Liver (tissue), 9 donors: ENCODE measurements around the gene OTOG. TPM values are rescaled to one million over a fixed set of nuclear protein-coding genes. Genes with fewer than 3 reads are reported as not detected.

Experiments
- DNase-seq: peaks from one replicate; pipeline ENCODE4 v3.0.0-alpha.2; 2017; ENCODE audit warnings: low spot score
- H3K27ac ChIP-seq, 2 donors: one replicate each; pipeline ENCODE4 v1.7.0; 2013; ENCODE audit warnings: inconsistent platforms in 2 of 2, low read length in 2 of 2, control low read depth in 1 of 2, low read depth in 1 of 2, mild to moderate bottlenecking in 1 of 2
- H3K27me3 ChIP-seq, 4 donors: one replicate each; pipeline versions ENCODE4 v1.6.1 to v1.7.0; 2013; ENCODE audit warnings: low read length in 3 of 4, inconsistent platforms in 1 of 4, mild to moderate bottlenecking in 1 of 4, moderate library complexity in 1 of 4; ENCODE audit not compliant: control insufficient read depth in 4 of 4, insufficient read depth in 4 of 4
- H3K36me3 ChIP-seq, 4 donors: one replicate each; pipeline versions ENCODE4 v1.6.1 to v1.7.0; 2013; ENCODE audit warnings: low read length in 3 of 4, mild to moderate bottlenecking in 3 of 4, low read depth in 1 of 4, moderate library complexity in 1 of 4; ENCODE audit not compliant: control insufficient read depth in 4 of 4, insufficient read depth in 3 of 4
- H3K4me1 ChIP-seq, 4 donors: one replicate each; pipeline versions ENCODE4 v1.6.1 to v1.7.0; 2013; ENCODE audit warnings: low read length in 3 of 4, mild to moderate bottlenecking in 3 of 4, moderate library complexity in 1 of 4; ENCODE audit not compliant: control insufficient read depth in 4 of 4, insufficient read depth in 4 of 4
- H3K4me3 ChIP-seq, 3 donors: one replicate each; pipeline versions ENCODE4 v1.6.1 to v1.7.0; 2013; ENCODE audit warnings: low read length in 3 of 3, control low read depth in 1 of 3, low read depth in 1 of 3, mild to moderate bottlenecking in 1 of 3
- H3K9ac ChIP-seq, 2 donors: one replicate each; pipeline ENCODE4 v1.7.0; 2013; ENCODE audit warnings: low read length in 2 of 2, mild to moderate bottlenecking in 2 of 2, moderate library complexity in 2 of 2, control low read depth in 1 of 2, low read depth in 1 of 2
- H3K9me3 ChIP-seq, 4 donors: one replicate each; pipeline versions ENCODE4 v1.6.1 to v1.7.0; 2013; ENCODE audit warnings: low read length in 3 of 4; ENCODE audit not compliant: control insufficient read depth in 4 of 4
- EGR1 ChIP-seq, 2 donors: IDR thresholded peaks; 2 replicates each; pipeline ENCODE4 v1.6.1; 2016 to 2018; ENCODE audit warnings: antibody characterized with exemption in 2 of 2, low read depth in 2 of 2
- FOXA1 ChIP-seq: IDR thresholded peaks from 2 replicates; pipeline ENCODE4 v1.6.1; 2016; ENCODE audit warnings: antibody characterized with exemption
- GABPA ChIP-seq, 2 donors: IDR thresholded peaks in 1 of 2; conservative IDR thresholded peaks in 1 of 2; 2 replicates each; pipeline ENCODE4 v1.6.1; 2016; ENCODE audit warnings: antibody characterized with exemption in 2 of 2, mild to moderate bottlenecking in 1 of 2, moderate library complexity in 1 of 2
- HNF4A ChIP-seq, 2 donors: conservative IDR thresholded peaks; 2 replicates each; pipeline ENCODE4 v1.6.1; 2016; ENCODE audit warnings: antibody characterized with exemption in 2 of 2, mild to moderate bottlenecking in 2 of 2
- HNF4G ChIP-seq: IDR thresholded peaks from 2 replicates; pipeline ENCODE4 v1.6.1; 2016; ENCODE audit warnings: antibody characterized with exemption
- JUND ChIP-seq, 2 donors: IDR thresholded peaks; 2 replicates each; pipeline ENCODE4 v1.6.1; 2016; ENCODE audit warnings: antibody characterized with exemption in 2 of 2
- NR2F2 ChIP-seq: IDR thresholded peaks from 2 replicates; pipeline ENCODE4 v1.6.1; 2016; ENCODE audit warnings: antibody characterized with exemption
- RAD21 ChIP-seq, 2 donors: IDR thresholded peaks; 2 replicates each; pipeline ENCODE4 v1.6.1; 2016; ENCODE audit warnings: antibody characterized with exemption in 2 of 2, mild to moderate bottlenecking in 2 of 2
- RXRA ChIP-seq, 2 donors: IDR thresholded peaks; 2 replicates each; pipeline ENCODE4 v1.6.1; 2017 to 2018; ENCODE audit warnings: antibody characterized with exemption in 2 of 2, mild to moderate bottlenecking in 1 of 2
- SP1 ChIP-seq: IDR thresholded peaks from 2 replicates; pipeline ENCODE4 v1.6.1; 2018; ENCODE audit warnings: antibody characterized with exemption, mild to moderate bottlenecking
- TAF1 ChIP-seq: conservative IDR thresholded peaks from 2 replicates; pipeline ENCODE4 v1.6.1; 2016; ENCODE audit warnings: antibody characterized with exemption, mild to moderate bottlenecking
- YY1 ChIP-seq: IDR thresholded peaks from 2 replicates; pipeline ENCODE4 v1.6.1; 2016; ENCODE audit warnings: antibody characterized with exemption, mild to moderate bottlenecking
- ZBTB33 ChIP-seq: IDR thresholded peaks from 2 replicates; pipeline ENCODE4 v1.6.1; 2016; ENCODE audit warnings: antibody characterized with exemption
- WGBS: extraction: QIAGEN DNeasy Blood & Tissue Kit; methylation state at CpG from one replicate; pipeline ENCODE4 v1.1.7; 2013; 5-methylcytosine and 5-hydroxymethylcytosine counted together
- polyA plus RNA-seq, 2 donors: library from polyadenylated mRNA; stranded (reverse) in 1 of 2; unstranded in 1 of 2; fragments of 200-250 nt in 1 of 2; fragments of >200 nt in 1 of 2; fragmentation: Nextera tagmentation in 1 of 2; extraction: Ambion mirVana in 1 of 2; gene quantifications; one replicate each; pipeline versions ENCODE4 v1.2.1 to v1.2.3, GENCODE V29; 2013 to 2015
- total RNA-seq, 2 donors: library from RNA; depleted of rRNA; stranded (reverse); fragments of >200 nt; gene quantifications; one replicate each; pipeline ENCODE4 v1.2.3, GENCODE V29; 2014
- TF ChIP-seq, protein P1 (sequence below): IDR thresholded peaks from 2 replicates; pipeline ENCODE4 v1.6.1; 2016; ENCODE audit warnings: antibody characterized with exemption
- TF ChIP-seq, protein P2 (sequence below): IDR thresholded peaks from 2 replicates; pipeline ENCODE4 v1.6.1; 2016; ENCODE audit warnings: antibody characterized with exemption
- TF ChIP-seq, protein P3 (sequence below): fragments of 150-350 bp; IDR thresholded peaks from 2 replicates; pipeline ENCODE4 v1.5.1; 2017; ENCODE audit warnings: improper control_type of control experiment, low read depth, low read length; ENCODE audit not compliant: missing input control
- TF ChIP-seq, protein P4 (sequence below): IDR thresholded peaks from 2 replicates; pipeline ENCODE4 v1.6.1; 2016; ENCODE audit warnings: antibody characterized with exemption, mild to moderate bottlenecking
- donor health status: healthy.
- donor health status: healthy.
- donor health status: healthy.
- donor health status: healthy.
- donor health status: healthy.

Gene OTOG
- total and polyA plus RNA-seq, 4 donors = not detected

GRCh38 chr11:17546240-17546639, 819 bp upstream of the OTOG start:
- H3K36me3 ChIP-seq = no peaks in the 10 kb centered on the region
- WGBS = 74% methylated on average over 2 of the region's 2 CpGs
- no peaks in the 10 kb centered on the region for H3K27me3 ChIP-seq
- TF ChIP-seq SP1 (no peak), EGR1 (IDR thresholded peaks at IDR 0.05; ENCODE audit: low read depth in 2 of 2) (no peak), ZBTB33 (no peak), RAD21 (IDR thresholded peaks at IDR 0.05) (no peak), HNF4A (conservative IDR thresholded peaks at IDR 0.05) (no peak)
- TF ChIP-seq, protein P1, sequence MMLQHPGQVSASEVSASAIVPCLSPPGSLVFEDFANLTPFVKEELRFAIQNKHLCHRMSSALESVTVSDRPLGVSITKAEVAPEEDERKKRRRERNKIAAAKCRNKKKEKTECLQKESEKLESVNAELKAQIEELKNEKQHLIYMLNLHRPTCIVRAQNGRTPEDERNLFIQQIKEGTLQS = no peak
- TF ChIP-seq, protein P2, sequence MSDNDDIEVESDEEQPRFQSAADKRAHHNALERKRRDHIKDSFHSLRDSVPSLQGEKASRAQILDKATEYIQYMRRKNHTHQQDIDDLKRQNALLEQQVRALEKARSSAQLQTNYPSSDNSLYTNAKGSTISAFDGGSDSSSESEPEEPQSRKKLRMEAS = no peak
- TF ChIP-seq, protein P3, sequence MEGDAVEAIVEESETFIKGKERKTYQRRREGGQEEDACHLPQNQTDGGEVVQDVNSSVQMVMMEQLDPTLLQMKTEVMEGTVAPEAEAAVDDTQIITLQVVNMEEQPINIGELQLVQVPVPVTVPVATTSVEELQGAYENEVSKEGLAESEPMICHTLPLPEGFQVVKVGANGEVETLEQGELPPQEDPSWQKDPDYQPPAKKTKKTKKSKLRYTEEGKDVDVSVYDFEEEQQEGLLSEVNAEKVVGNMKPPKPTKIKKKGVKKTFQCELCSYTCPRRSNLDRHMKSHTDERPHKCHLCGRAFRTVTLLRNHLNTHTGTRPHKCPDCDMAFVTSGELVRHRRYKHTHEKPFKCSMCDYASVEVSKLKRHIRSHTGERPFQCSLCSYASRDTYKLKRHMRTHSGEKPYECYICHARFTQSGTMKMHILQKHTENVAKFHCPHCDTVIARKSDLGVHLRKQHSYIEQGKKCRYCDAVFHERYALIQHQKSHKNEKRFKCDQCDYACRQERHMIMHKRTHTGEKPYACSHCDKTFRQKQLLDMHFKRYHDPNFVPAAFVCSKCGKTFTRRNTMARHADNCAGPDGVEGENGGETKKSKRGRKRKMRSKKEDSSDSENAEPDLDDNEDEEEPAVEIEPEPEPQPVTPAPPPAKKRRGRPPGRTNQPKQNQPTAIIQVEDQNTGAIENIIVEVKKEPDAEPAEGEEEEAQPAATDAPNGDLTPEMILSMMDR = no peak
- TF ChIP-seq, protein P4, sequence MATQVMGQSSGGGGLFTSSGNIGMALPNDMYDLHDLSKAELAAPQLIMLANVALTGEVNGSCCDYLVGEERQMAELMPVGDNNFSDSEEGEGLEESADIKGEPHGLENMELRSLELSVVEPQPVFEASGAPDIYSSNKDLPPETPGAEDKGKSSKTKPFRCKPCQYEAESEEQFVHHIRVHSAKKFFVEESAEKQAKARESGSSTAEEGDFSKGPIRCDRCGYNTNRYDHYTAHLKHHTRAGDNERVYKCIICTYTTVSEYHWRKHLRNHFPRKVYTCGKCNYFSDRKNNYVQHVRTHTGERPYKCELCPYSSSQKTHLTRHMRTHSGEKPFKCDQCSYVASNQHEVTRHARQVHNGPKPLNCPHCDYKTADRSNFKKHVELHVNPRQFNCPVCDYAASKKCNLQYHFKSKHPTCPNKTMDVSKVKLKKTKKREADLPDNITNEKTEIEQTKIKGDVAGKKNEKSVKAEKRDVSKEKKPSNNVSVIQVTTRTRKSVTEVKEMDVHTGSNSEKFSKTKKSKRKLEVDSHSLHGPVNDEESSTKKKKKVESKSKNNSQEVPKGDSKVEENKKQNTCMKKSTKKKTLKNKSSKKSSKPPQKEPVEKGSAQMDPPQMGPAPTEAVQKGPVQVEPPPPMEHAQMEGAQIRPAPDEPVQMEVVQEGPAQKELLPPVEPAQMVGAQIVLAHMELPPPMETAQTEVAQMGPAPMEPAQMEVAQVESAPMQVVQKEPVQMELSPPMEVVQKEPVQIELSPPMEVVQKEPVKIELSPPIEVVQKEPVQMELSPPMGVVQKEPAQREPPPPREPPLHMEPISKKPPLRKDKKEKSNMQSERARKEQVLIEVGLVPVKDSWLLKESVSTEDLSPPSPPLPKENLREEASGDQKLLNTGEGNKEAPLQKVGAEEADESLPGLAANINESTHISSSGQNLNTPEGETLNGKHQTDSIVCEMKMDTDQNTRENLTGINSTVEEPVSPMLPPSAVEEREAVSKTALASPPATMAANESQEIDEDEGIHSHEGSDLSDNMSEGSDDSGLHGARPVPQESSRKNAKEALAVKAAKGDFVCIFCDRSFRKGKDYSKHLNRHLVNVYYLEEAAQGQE = no peak
- no peak overlapping the region for H3K27ac ChIP-seq
- no peaks in the 10 kb centered on the region for H3K4me1 ChIP-seq
- no peak overlapping the region for H3K4me3 ChIP-seq
- no peaks in the 10 kb centered on the region for H3K9me3 ChIP-seq
- H3K9ac ChIP-seq = no peak overlapping the region
- no peak for DNase-seq

DNA sequence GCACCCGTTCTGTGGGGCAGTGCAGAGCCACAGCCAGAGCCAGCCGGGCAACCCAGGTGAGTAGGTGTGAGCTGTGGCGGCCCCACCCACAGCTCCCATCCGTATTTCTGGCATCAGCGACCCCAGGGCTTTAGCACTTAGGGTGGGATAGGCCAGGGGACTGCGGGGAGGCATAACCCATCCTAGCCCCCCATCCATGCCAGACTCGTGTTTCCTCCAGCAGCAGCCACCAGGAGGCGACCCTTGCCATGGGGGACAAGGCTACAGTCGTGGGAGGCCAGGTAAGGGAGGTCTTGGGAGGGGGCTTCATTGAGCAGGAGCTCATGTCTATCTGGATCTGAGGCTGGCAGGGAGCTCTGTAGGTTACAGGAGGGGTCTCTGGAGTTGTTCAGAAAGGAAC, 873 bp downstream of the OTOG start:
- no peaks in the 10 kb centered on the region for H3K36me3 ChIP-seq
- H3K27me3 ChIP-seq = no peaks in the 10 kb centered on the region

More for the DNA sequence above, 873 bp downstream of the OTOG start:
- WGBS = 54% methylated on average over 9 of the region's 9 CpGs
- Histone ChIP-seq H3K27ac (no peak overlapping the region), H3K9ac (no peak overlapping the region), H3K9me3 (no peaks in the 10 kb centered on the region), H3K4me3 (no peak overlapping the region), H3K4me1 (no peaks in the 10 kb centered on the region)
- TF ChIP-seq FOXA1 (no peak), SP1 (no peak), GABPA (IDR thresholded peaks at IDR 0.05 in 1 of 2, conservative IDR thresholded peaks at IDR 0.05 in 1 of 2) (no peak), NR2F2 (no peak), EGR1 (IDR thresholded peaks at IDR 0.05; ENCODE audit: low read depth in 2 of 2) (no peak), YY1 (no peak), TAF1 (no peak), HNF4G (no peak), JUND (IDR thresholded peaks at IDR 0.05) (no peak), RXRA (IDR thresholded peaks at IDR 0.05) (no peak)
- TF ChIP-seq, protein P2 = no peak
- TF ChIP-seq, protein P1 = no peak
- TF ChIP-seq, protein P4 = no peak
- TF ChIP-seq, protein P3 = no peak
- no peak for DNase-seq
